HT1080 (cell line): ENCODE data around the gene EIF4G3. TPM values are rescaled to one million over a fixed set of nuclear protein-coding genes. Genes with fewer than 3 reads are reported as not detected.
"Not testable (repeated sequence)": the region's sequence is repeated elsewhere in the genome, so short reads cannot be mapped to it uniquely, and the experiment has no call there.

Source experiments
- DNase-seq: peaks from one replicate; pipeline ENCODE4 v3.0.0-alpha.2; 2015; ENCODE audit warnings: low read depth
- total RNA-seq: library from RNA; depleted of rRNA; stranded (reverse); fragments of >200 nt; shearing (Covaris generic); gene quantifications from 2 replicates; pipeline ENCODE4 v1.2.3, GENCODE V29; 2014

Gene EIF4G3
- total RNA-seq, 1 experiment from 2014 or later = 29.7 TPM

GRCh38 chr1:21077085-21077484 lies 99.6 kb downstream of the EIF4G3 start:
- peak; percentile 88 for DNase-seq

- no peak for DNase-seq
These were observed 104.0 kb downstream of the EIF4G3 start for GRCh38 chr1:21072721-21073120.

DNA sequence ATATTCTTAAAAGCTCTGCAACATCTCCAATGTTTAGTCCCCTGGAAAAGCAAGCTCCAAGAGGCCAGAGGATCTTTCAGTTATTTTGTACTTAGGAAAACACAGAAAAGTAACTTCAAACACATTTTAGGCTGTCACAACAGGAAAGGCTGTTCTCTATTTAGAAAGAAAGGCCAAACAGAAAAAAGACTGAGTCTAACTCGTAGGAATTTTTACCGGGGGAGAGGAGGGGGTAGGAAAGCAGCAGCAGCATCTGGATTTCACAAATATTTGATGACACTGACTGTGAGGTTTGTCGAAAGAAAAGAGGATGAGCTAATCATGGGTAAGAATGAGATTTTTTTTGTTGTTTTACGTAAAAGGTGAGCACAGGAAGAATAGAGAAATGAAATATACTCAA lies 107.1 kb downstream of the EIF4G3 start:
- peak; percentile 8 for DNase-seq

DNA sequence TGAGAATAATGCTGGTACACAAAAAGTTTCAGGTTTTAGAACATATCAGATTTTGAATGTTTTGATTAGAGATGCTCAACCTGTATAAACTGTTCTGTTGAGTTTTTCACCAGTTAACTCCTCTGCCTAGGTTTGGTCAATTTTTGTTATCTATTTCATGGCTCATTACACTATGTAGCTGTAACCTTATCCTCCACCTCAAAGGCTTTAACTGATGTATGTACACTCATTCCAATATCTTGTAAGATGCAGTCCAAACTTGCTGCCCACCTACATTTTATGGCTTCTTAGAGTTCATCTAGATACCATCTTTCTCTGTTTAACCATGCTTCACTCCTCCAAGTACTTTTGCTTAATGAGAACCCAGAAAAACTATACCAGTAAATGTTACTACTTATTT lies 107.8 kb downstream of the EIF4G3 start:
- DNase-seq = no peak

- no peak for DNase-seq
These were observed 109.0 kb downstream of the EIF4G3 start for GRCh38 chr1:21067551-21068227.

DNA sequence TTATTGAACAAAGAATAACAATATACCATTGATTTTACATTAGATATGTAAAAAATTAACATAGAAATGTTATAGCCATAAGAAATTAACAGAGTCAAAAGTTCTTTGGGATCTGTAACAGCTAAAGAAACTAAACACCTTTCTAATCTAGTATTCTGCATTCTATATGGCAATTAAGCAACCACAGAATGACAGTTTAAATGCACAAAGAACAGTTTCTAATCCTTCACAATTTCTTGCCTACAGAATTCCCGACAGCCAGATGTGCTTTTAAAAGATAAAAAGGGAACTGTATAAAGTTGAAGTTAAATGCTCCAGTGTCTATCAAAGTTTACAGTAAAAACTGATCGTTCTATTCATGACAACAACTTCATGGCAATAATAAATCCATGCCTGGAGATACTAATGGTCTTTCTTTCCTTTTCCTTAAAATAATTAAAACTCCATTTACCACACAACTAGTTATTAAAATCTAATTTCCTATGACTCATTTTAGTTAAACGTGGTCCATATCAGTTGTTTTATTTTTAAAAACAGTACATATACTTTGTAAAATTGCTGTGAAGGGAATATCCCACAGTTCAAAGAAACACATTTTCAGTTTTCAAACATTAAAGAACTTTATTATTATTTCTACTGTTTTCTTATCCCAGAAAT lies 110.2 kb downstream of the EIF4G3 start:
- no peak for DNase-seq

DNA sequence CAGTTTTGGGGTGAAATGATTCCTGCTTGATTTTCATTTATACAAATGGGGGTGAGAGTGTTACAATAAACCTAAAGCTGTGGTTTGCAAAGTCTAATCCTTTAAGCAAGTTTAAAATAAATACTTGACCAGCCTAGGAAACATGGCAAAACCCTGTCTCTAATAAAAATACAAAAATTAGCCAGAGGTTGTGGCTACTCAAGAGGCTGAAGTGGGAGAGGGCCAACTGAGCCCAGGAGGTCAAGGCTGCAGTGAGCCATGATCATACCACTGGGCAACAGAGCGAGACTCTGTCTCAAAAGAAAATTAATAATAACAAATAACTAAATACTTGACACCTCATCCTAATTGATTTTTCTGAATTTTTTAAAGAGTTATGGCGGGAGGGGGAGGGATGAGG lies 110.8 kb downstream of the EIF4G3 start:
- no peak for DNase-seq

DNA sequence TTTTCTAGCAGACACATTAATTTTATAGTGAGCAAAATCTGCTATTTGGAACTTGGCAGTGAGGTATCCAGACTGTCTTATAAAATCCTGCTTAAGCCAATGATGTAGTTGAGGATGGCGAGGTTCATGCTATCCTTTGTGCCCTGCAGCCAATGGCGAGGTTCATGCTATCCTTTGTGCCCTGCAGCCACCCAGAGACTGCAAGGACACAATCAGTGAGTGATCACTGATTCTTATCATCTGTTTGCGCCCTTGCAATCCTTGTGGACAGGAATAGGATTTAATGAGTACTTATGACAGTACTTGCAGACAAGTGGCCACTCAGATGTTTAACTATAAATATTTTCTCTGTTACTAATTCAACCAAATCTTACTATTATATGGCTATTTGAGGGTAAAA lies 112.6 kb downstream of the EIF4G3 start:
- DNase-seq = no peak

GRCh38 chr1:21060523-21060922 lies 116.2 kb downstream of the EIF4G3 start:
- DNase-seq = no peak

DNA sequence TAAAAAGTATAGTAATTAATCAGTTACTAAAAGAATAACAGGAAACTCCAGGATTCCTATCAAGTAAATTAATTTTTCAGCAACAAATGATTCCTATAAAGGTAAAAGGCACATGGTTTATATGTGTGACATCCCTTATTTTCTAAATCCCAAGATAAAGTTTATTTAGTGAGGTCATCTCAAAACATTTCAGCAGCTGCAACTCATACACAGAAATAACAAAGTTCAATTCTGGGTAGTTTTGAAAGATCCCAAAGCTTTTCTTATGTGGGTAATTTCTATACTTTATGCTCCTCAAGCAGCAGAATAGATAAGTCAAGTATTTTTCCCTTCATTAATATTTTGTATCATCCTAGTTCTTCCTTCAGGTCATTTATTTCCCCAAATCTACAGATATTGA lies 117.7 kb downstream of the EIF4G3 start:
- no peak for DNase-seq

GRCh38 chr1:21058035-21058793 lies 118.5 kb downstream of the EIF4G3 start:
- DNase-seq = no peak

GRCh38 chr1:21053189-21053928 lies 123.3 kb downstream of the EIF4G3 start:
- DNase-seq = not testable (repeated sequence)

GRCh38 chr1:21052034-21052433 lies 124.7 kb downstream of the EIF4G3 start:
- no peak for DNase-seq

DNA sequence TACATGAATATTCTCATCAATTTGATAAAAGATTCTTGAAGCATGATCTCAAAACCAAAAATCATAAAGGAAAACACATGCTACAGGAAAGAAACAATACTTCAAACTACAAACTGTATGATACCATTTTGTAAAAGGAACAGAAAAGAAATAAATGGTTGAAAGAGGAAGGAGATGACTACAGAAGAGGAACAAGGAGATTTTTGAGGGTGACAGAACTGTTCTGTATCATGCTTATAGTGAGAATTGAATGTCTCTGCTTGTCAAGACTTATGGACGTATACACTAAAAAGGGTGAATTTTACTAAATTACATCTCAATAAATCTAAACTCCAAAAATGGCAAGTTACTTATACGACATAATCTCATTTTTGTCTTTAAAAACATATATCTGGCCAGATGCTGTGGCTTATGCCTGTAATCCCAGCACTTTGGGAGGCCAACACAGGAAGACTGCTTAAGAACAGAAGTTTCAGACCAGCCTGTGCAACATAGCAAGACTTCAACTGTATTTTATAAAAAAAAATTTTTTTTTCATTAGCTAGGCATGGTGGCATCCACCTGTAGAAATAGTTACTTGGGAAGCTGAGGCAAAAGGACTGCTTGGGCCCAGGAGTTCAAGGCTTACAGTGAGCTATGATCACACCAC lies 125.4 kb downstream of the EIF4G3 start:
- DNase-seq = no peak

GRCh38 chr1:21050031-21050430 lies 126.7 kb downstream of the EIF4G3 start:
- DNase-seq = no peak

DNA sequence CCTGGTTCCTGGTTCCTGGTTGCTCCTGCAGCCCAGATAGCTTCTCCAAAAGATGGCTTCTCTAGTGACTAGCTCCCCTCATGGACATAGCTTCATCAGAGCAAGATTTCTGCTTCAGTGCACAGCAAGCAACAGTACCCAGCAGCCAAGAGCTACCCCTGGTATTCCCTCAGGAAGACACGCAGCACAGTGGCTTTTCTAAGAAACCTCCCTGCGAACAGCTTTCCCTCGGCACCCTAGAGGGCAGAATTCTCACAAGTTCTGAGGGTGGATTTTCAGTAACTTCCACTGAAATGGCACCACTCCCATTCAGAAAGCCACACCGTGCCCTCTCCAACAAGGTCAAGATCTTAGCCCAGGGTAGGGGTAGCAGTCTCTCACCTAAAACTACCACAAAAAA lies 128.2 kb downstream of the EIF4G3 start:
- no peak for DNase-seq

DNA sequence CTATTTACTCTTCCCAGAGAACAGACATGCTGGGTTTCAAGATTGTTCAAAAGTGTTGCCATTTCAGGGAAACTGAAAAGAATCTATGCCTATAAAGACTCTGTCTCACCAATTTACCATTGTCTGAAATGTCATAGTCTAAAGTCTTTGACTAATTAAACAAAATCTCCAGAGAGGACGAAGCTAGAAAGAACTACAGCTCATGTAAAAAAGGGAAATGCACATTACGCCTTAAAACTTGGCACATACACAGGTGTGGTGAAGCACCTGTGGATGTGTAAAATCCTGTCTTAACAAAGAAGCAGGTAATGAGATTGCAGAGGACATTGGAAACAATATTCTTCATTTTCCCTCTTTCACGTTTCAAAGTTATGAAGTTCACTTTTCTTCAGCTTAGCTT lies 130.6 kb downstream of the EIF4G3 start:
- no peak for DNase-seq

DNA sequence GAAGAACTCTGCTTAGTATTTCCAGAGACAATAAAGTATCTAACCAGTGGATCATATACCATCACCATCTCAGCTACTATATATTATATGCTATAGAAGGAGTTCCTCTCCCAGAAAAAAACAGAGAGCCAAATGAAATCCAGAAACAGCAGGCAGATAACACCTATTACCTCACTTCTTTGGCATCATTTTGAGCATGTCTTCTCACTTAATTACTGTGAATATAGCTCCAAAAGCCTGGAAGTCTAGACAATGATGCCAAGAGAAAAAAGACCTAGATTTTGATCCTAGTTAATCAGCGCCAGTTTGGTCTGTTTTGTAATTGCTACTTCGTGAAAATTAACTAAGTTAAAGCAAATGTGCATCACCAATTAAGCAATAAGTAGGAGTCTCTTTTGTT lies 131.3 kb downstream of the EIF4G3 start:
- DNase-seq = no peak

- peak; percentile 8 for DNase-seq
These were observed 133.6 kb downstream of the EIF4G3 start for GRCh38 chr1:21042929-21043605.

DNA sequence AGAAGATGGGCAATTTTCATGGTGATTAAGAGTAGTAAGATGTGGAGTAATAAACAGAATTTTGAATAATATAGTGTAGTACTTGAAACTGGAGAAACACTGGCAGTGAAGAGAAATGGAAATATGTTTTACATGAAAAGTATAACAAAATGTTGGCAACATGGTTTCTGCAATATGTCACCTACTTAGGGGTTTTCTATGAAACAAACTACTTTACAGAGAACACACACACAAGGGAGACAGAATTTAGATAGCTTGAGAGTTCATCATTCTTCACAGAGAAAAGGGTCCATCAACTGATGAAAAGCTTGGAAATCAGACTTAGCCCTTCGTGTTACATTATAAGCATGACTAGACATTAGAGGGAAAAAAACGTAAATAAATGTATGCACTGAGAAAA lies 135.2 kb downstream of the EIF4G3 start:
- no peak for DNase-seq

DNA sequence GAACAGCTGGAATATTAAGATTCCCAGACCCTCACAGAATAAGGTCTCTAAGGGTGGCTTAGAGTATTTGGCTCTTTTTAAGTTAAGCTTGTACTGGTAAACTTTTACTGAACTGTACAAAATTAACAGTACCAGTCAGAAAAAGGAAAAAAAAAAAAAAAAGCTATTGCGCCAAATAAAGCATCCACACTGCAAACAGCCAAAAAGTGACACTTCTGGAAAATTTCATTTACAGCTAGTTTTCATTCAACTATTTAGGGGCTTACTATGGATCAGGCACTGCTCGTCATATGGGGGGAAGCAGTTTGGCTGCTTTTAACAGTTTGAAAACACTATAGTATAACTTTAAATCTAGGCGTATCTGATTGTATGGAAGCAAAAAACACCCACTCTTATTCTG lies 139.6 kb downstream of the EIF4G3 start:
- DNase-seq = no peak
